ENCODE measurements around the gene CCDC85A. TPM values are rescaled to one million over a fixed set of nuclear protein-coding genes. Genes with fewer than 3 reads are reported as not detected.

Gene CCDC85A
- total RNA-seq: not detected

GRCh38 chr2:56183643-56184499 lies at the start of gene CCDC85A:
CCDC85A (plus strand) TSS chr2:56183990; CDS start chr2:56184625, 635 bp downstream.

